IMR-90 (cell line): Measurements from ENCODE around the gene POLR1G. TPM values are rescaled to one million over a fixed set of nuclear protein-coding genes. Genes with fewer than 3 reads are reported as not detected.

Experiments
- ATAC-seq: fragments of 200-7000 bp; cut with Tn5 transposase; 2 replicates; pipeline ENCODE4 v1.9.1; 2020; ENCODE audit warnings: low read depth, mild to moderate bottlenecking, moderate library complexity
- BruUV-seq: library from RNA; stranded (reverse); fragments of 400-500 nt; replicated peaks from 2 replicates; lab custom pipeline; 2021; lab: Mats Ljungman, UMichigan
- CTCF ChIA-PET: fragments of 300-600 bp; formaldehyde crosslinking; extraction: SDS; loops from one replicate; lab custom pipeline; 2021; ENCODE audit warnings: antibody characterized with exemption; lab: Yijun Ruan, JAX
- POLR2A ChIA-PET: fragments of 300-600 bp; sonication (Branson Sonifier 250); formaldehyde crosslinking; loops from one replicate; lab custom pipeline; 2022; ENCODE audit warnings: antibody characterized with exemption; ENCODE audit not compliant: unreplicated experiment; lab: Charles Lee
- DNase-seq: peaks from one replicate; pipeline ENCODE4 v3.0.0; 2013
- H2AFZ ChIP-seq: replicated peaks from 2 replicates; pipeline ENCODE3; 2013; ENCODE audit warnings: low read length, mild to moderate bottlenecking; ENCODE audit not compliant: poor library complexity
- H2AK5ac ChIP-seq: 2 replicates; pipeline ENCODE4 v1.6.1; 2013; ENCODE audit warnings: low read depth, low read length, inconsistent platforms
- H2AK9ac ChIP-seq: replicated peaks from 2 replicates; pipeline ENCODE3; 2013; ENCODE audit warnings: mild to moderate bottlenecking, low read depth, low read length, moderate library complexity; ENCODE audit not compliant: poor library complexity
- H2BK120ac ChIP-seq: 2 replicates; pipeline ENCODE4 v1.6.1; 2013; ENCODE audit warnings: low read depth, low read length, inconsistent platforms
- H2BK15ac ChIP-seq: 3 replicates; pipeline ENCODE4 v1.6.1; 2013; ENCODE audit warnings: low read depth, low read length, inconsistent platforms
- H2BK20ac ChIP-seq: 2 replicates; pipeline ENCODE4 v1.6.1; 2013; ENCODE audit warnings: low read depth, mild to moderate bottlenecking, inconsistent platforms, low read length, moderate library complexity
- H2BK5ac ChIP-seq: 2 replicates; pipeline ENCODE4 v1.6.1; 2013; ENCODE audit warnings: mild to moderate bottlenecking, low read depth, low read length, inconsistent platforms; ENCODE audit not compliant: poor library complexity, severe bottlenecking
- H3K14ac ChIP-seq: replicated peaks from 2 replicates; pipeline ENCODE4 v1.6.1; 2013; ENCODE audit warnings: low read depth, low read length, inconsistent platforms
- H3K18ac ChIP-seq: 2 replicates; pipeline ENCODE4 v1.6.1; 2013; ENCODE audit warnings: low read depth, low read length, control low read depth
- H3K23ac ChIP-seq: 2 replicates; pipeline ENCODE4 v1.6.1; 2013; ENCODE audit warnings: low read depth, low read length, inconsistent platforms
- H3K27ac ChIP-seq: 2 replicates; pipeline ENCODE4 v1.5.1; 2013; ENCODE audit warnings: mild to moderate bottlenecking, control low read depth, low read length; ENCODE audit not compliant: insufficient read depth
- H3K27me3 ChIP-seq: 2 replicates; pipeline ENCODE4 v1.6.1; 2013; ENCODE audit warnings: low read length; ENCODE audit not compliant: control insufficient read depth, insufficient read depth
- H3K36me3 ChIP-seq: 2 replicates; pipeline ENCODE4 v1.6.1; 2013; ENCODE audit warnings: low read length, mixed read lengths; ENCODE audit not compliant: control insufficient read depth, insufficient read depth
- H3K4ac ChIP-seq: 2 replicates; pipeline ENCODE4 v1.6.1; 2013; ENCODE audit warnings: low read depth, low read length, inconsistent platforms
- H3K4me1 ChIP-seq: 2 replicates; pipeline ENCODE4 v1.6.1; 2013; ENCODE audit warnings: low read length, mixed read lengths; ENCODE audit not compliant: control insufficient read depth, insufficient read depth
- H3K4me2 ChIP-seq: 2 replicates; pipeline ENCODE4 v1.6.1; 2013; ENCODE audit warnings: low read depth, mild to moderate bottlenecking, control low read depth, low read length, moderate library complexity
- H3K4me3 ChIP-seq: 2 replicates; pipeline ENCODE4 v1.5.1; 2013; ENCODE audit warnings: low read depth, mild to moderate bottlenecking, control low read depth, low read length, moderate library complexity; ENCODE audit not compliant: insufficient read depth
- H3K56ac ChIP-seq: 2 replicates; pipeline ENCODE4 v1.6.1; 2013; ENCODE audit warnings: low read length, inconsistent platforms; ENCODE audit not compliant: insufficient read depth; ENCODE audit errors: extremely low read depth
- H3K79me1 ChIP-seq, 2 experiments: 2 replicates each; pipeline ENCODE4 v1.6.1; 2013; ENCODE audit warnings: low read length in 2 of 2, inconsistent platforms in 1 of 2, low read depth in 1 of 2
- H3K9ac ChIP-seq: 2 replicates; pipeline ENCODE4 v1.6.1; 2013; ENCODE audit warnings: low read depth, low read length, control low read depth
- H3K9me1 ChIP-seq: 2 replicates; pipeline ENCODE4 v1.6.1; 2013; ENCODE audit warnings: low read length, inconsistent platforms; ENCODE audit not compliant: insufficient read depth
- H3K9me3 ChIP-seq: 2 replicates; pipeline ENCODE4 v1.6.1; 2013; ENCODE audit warnings: low read length; ENCODE audit not compliant: control insufficient read depth, insufficient read depth
- H4K20me1 ChIP-seq: 2 replicates; pipeline ENCODE4 v1.6.1; 2013; ENCODE audit warnings: low read length, inconsistent platforms; ENCODE audit not compliant: insufficient read depth
- H4K5ac ChIP-seq: 2 replicates; pipeline ENCODE4 v1.6.1; 2013; ENCODE audit warnings: mild to moderate bottlenecking, low read depth, low read length, control low read depth
- H4K8ac ChIP-seq, 2 experiments: 2 replicates each; pipeline ENCODE4 v1.6.1; 2013; ENCODE audit warnings: low read depth in 2 of 2, low read length in 2 of 2, control low read depth in 1 of 2, inconsistent platforms in 1 of 2
- H4K91ac ChIP-seq: 2 replicates; pipeline ENCODE4 v1.6.1; 2013; ENCODE audit warnings: low read depth, low read length, inconsistent platforms; ENCODE audit not compliant: insufficient read depth
- MAZ ChIP-seq: IDR thresholded peaks from 2 replicates; pipeline ENCODE4 v1.6.1; 2012; ENCODE audit warnings: low read depth, mild to moderate bottlenecking, low read length, improper control_type of control experiment, moderate library complexity, borderline replicate concordance
- MXI1 ChIP-seq: IDR thresholded peaks from 2 replicates; pipeline ENCODE4 v1.6.1; 2012; ENCODE audit warnings: low read depth, mild to moderate bottlenecking, low read length, moderate library complexity, borderline replicate concordance
- POLR2A ChIP-seq: IDR thresholded peaks from 2 replicates; pipeline ENCODE4 v1.6.1; 2012; ENCODE audit warnings: mild to moderate bottlenecking, low read depth, low read length
- SMC3 ChIP-seq: fragments of 150-350 bp; IDR thresholded peaks from 2 replicates; pipeline ENCODE4 v1.6.1; 2016; ENCODE audit warnings: low read depth, mild to moderate bottlenecking, antibody characterized with exemption, low read length, moderate library complexity
- WGBS, 2 experiments: methylation state at CpG; one replicate each; pipeline versions ENCODE4 v1.1.5 to v1.1.7; 2013; ENCODE audit warnings: missing lambda C conversion rate in 2 of 2; ENCODE audit not compliant: insufficient read length in 1 of 2; ENCODE audit errors: extremely low coverage in 2 of 2; 5-methylcytosine and 5-hydroxymethylcytosine counted together
- dilution Hi-C: fragments of 300-500 bp; cut with HindIII; formaldehyde crosslinking; loops from one replicate; pipeline ENCODE4 v1.14.3; 2018; ENCODE audit warnings: low sequenced_read_pairs; ENCODE audit not compliant: unreplicated experiment
- in situ Hi-C: fragments of 300-500 bp; cut with MboI; formaldehyde crosslinking; loops from 3 replicates; pipeline ENCODE4 v1.14.3; 2019; ENCODE audit warnings: low sequenced_read_pairs, inconsistent platforms, mixed read lengths
- intact Hi-C: fragments of 100-400 bp; cut with micrococcal nuclease; formaldehyde crosslinking; loops from 2 replicates; pipeline ENCODE4 v1.10.0; 2022
- polyA plus RNA-seq, 3 experiments: library from polyadenylated mRNA; depleted of rRNA; stranded (reverse); fragments of >200 nt; gene quantifications; 2 replicates each; pipeline ENCODE4 v1.2.3, GENCODE V29; 2012; ENCODE audit warnings: low replicate concordance in 1 of 3
- total RNA-seq: library from RNA; depleted of rRNA; stranded (reverse); fragments of >200 nt; gene quantifications from 2 replicates; pipeline ENCODE4 v1.2.3, GENCODE V29; 2012

The POLR1G gene
- total and polyA plus RNA-seq, 2 of the 4 experiments (the other 2 are of a cell fraction), result 8.0 to 12.5 TPM

DNA sequence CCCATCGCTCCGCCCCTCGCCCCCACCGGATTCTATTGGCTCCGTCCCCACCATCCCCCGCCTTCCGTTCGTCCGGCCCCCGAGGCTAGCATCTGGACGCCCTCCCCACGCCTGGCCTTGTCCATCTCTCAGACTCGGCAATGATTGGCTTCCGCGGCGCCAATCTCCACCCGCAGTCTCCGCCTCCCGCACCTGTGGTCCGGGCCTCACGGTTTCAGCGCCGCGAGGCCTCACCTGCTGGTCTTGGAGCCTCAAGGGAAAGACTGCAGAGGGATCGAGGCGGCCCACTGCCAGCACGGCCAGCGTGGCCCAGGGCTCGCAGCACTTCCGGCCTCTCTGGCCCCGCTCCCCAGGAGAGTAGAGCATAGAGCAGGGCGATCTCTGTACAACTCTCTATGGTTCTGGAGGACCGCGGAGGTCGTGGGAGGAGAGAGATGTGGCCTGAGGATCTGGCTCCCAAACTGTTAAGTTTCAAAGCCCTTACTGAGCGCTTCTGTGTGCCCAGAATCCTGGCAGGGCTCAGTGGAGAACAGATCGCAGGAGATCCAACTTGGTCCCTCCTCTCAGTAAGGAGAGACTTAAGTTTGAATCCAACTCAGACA is 17.2 kb downstream of the POLR1G start, which contains the start of gene ERCC1:
Gene ERCC1, minus strand, starts transcription at position 329 of the 602 bp plus-strand sequence. CDS start 543 bp downstream, outside the sequence.
- ATAC-seq, result peak; percentile 83
- H2AFZ ChIP-seq, result peak within 1 kb of the TSS; percentile 93
- in situ Hi-C loops, result no loop called here

More for the DNA sequence above, 17.2 kb downstream of the POLR1G start, which contains the start of gene ERCC1:
- ChIA-PET POLR2A (no interaction called here), CTCF (interaction anchor here (1.0 to 1.5 kb wide), 3 partner anchors 16 to 62 kb away, joined by 4 to 7 read pairs (median 5); no protein-coding TSS in a partner anchor)
- peak within 1 kb of the TSS; percentile 98 for H4K91ac ChIP-seq
- dilution Hi-C loops, result no loop called here
- H3K18ac ChIP-seq, result peak within 1 kb of the TSS; percentile 90
- H3K27me3 ChIP-seq, result no peaks in the 10 kb centered on the region
- peak within 1 kb of the TSS; percentile 93 for H3K4me2 ChIP-seq
- H3K9me1 ChIP-seq, result no peaks in the 10 kb centered on the region; the same call in 1 of the 2 replicates
- H3K79me1 ChIP-seq, result peaks cover 14 to 52% of the 10 kb centered on the region in 2 experiments
- H4K20me1 ChIP-seq, result no peaks in the 10 kb centered on the region
- peak within 1 kb of the TSS; percentile 91 to 99 for H4K8ac ChIP-seq
- peak within 1 kb of the TSS; percentile 95 for H2AK9ac ChIP-seq
- H3K14ac ChIP-seq, result peak within 1 kb of the TSS; percentile 98
- H3K36me3 ChIP-seq, result peaks cover 23% of the 10 kb centered on the region
- H3K27ac ChIP-seq, result peak within 1 kb of the TSS; percentile 98
- peak within 1 kb of the TSS; percentile 97 for H3K56ac ChIP-seq
- H3K4me1 ChIP-seq, result peaks cover 5% of the 10 kb centered on the region
- peak; percentile 94 for DNase-seq
- peak within 1 kb of the TSS; percentile 98 for H2BK5ac ChIP-seq
- peak within 1 kb of the TSS; percentile 99 for H3K23ac ChIP-seq
- H3K9ac ChIP-seq, result peak within 1 kb of the TSS; percentile 82
- peak within 1 kb of the TSS; percentile 96 for H4K5ac ChIP-seq
- TF ChIP-seq SMC3 (no peak), MAZ (peak; percentile 86), POLR2A (peak; percentile 88), MXI1 (peak; percentile 26; the same call in 1 of the 2 replicates)
- peak within 1 kb of the TSS; percentile 99 for H3K4ac ChIP-seq
- no TSS peak for BruUV-seq
- H2BK120ac ChIP-seq, result peak within 1 kb of the TSS; percentile 96
- 0% methylated on average over 21 of the region's 37 CpGs; no CpG with 5 or more reads in 1 of the 2 experiments for WGBS, 2 experiments
- peak within 1 kb of the TSS; percentile 97 for H2BK15ac ChIP-seq
- H3K4me3 ChIP-seq, result peak within 1 kb of the TSS; percentile 70
- H2AK5ac ChIP-seq, result peak within 1 kb of the TSS; percentile 99
- peak within 1 kb of the TSS; percentile 92 for H2BK20ac ChIP-seq
- no peaks in the 10 kb centered on the region for H3K9me3 ChIP-seq
- intact Hi-C loops, result no loop called here
